ENCODE measurements around the gene LAMP2. TPM values are rescaled to one million over a fixed set of nuclear protein-coding genes. Genes with fewer than 3 reads are reported as not detected.
A peak's percentile ranks its signal among the peaks of the same experiment; 100 is the strongest.

The LAMP2 gene
- polyA plus RNA-seq, 1 donor from 2014 or later = 42.6 TPM

GRCh38 chrX:120456973-120457372 lies 12.1 kb downstream of the LAMP2 start:
- H3K27me3 ChIP-seq (ENCODE audit: insufficient read depth, low read depth, low read length) = no peaks in the 10 kb centered on the region
- no peak overlapping the region for H3K9ac ChIP-seq (ENCODE audit: low read length)
- no peaks in the 10 kb centered on the region for H3K79me2 ChIP-seq (replicated peaks; ENCODE audit: insufficient read depth, low read length)
- H3F3A ChIP-seq (ENCODE audit: insufficient read depth, low read length, poor library complexity, severe bottlenecking) = no peaks in the 10 kb centered on the region
- H2AFZ ChIP-seq (ENCODE audit: low read depth, low read length) = no peak overlapping the region
- H3K9me2 ChIP-seq (ENCODE audit: insufficient read depth, low read length) = no peaks in the 10 kb centered on the region
- H4K20me1 ChIP-seq (ENCODE audit: insufficient read depth) = no peaks in the 10 kb centered on the region
- H3K36me3 ChIP-seq (ENCODE audit: insufficient read depth, low read length) = no peaks in the 10 kb centered on the region
- no peak overlapping the region for H3K4me2 ChIP-seq (ENCODE audit: low read length)
- no peaks in the 10 kb centered on the region for H3K9me3 ChIP-seq (ENCODE audit: low read length)
- TF ChIP-seq, protein P1, sequence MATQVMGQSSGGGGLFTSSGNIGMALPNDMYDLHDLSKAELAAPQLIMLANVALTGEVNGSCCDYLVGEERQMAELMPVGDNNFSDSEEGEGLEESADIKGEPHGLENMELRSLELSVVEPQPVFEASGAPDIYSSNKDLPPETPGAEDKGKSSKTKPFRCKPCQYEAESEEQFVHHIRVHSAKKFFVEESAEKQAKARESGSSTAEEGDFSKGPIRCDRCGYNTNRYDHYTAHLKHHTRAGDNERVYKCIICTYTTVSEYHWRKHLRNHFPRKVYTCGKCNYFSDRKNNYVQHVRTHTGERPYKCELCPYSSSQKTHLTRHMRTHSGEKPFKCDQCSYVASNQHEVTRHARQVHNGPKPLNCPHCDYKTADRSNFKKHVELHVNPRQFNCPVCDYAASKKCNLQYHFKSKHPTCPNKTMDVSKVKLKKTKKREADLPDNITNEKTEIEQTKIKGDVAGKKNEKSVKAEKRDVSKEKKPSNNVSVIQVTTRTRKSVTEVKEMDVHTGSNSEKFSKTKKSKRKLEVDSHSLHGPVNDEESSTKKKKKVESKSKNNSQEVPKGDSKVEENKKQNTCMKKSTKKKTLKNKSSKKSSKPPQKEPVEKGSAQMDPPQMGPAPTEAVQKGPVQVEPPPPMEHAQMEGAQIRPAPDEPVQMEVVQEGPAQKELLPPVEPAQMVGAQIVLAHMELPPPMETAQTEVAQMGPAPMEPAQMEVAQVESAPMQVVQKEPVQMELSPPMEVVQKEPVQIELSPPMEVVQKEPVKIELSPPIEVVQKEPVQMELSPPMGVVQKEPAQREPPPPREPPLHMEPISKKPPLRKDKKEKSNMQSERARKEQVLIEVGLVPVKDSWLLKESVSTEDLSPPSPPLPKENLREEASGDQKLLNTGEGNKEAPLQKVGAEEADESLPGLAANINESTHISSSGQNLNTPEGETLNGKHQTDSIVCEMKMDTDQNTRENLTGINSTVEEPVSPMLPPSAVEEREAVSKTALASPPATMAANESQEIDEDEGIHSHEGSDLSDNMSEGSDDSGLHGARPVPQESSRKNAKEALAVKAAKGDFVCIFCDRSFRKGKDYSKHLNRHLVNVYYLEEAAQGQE (IDR thresholded peaks at IDR 0.05; ENCODE audit: borderline replicate concordance) = no peak
- no peak for TF ChIP-seq TAF1 (IDR thresholded peaks at IDR 0.05; ENCODE audit: low read depth)
- no peak overlapping the region for H3K4me3 ChIP-seq (ENCODE audit: low read length)
- no peak overlapping the region for H3K27ac ChIP-seq (ENCODE audit: low read length)

- no peak overlapping the region for H3K27ac ChIP-seq (ENCODE audit: low read length)
- H3K9me3 ChIP-seq (ENCODE audit: low read length) = no peaks in the 10 kb centered on the region
- H3K9ac ChIP-seq (ENCODE audit: low read length) = no peak overlapping the region
- H3K27me3 ChIP-seq (ENCODE audit: insufficient read depth, low read depth, low read length) = no peaks in the 10 kb centered on the region
- H3K36me3 ChIP-seq (ENCODE audit: insufficient read depth, low read length) = no peaks in the 10 kb centered on the region
- no peak for TF ChIP-seq RAD21 (conservative IDR thresholded peaks at IDR 0.05)
- no peak overlapping the region for H3K4me2 ChIP-seq (ENCODE audit: low read length)
- no peak overlapping the region for H3K4me3 ChIP-seq (ENCODE audit: low read length)
- no peaks in the 10 kb centered on the region for H4K20me1 ChIP-seq (ENCODE audit: insufficient read depth)
- H2AFZ ChIP-seq (ENCODE audit: low read depth, low read length) = no peak overlapping the region
- no peaks in the 10 kb centered on the region for H3F3A ChIP-seq (ENCODE audit: insufficient read depth, low read length, poor library complexity, severe bottlenecking)
- H3K79me2 ChIP-seq (replicated peaks; ENCODE audit: insufficient read depth, low read length) = no peaks in the 10 kb centered on the region
- H3K9me2 ChIP-seq (ENCODE audit: insufficient read depth, low read length) = no peaks in the 10 kb centered on the region
Observed at GRCh38 chrX:120453985-120454384, 15.1 kb downstream of the LAMP2 start.

DNA sequence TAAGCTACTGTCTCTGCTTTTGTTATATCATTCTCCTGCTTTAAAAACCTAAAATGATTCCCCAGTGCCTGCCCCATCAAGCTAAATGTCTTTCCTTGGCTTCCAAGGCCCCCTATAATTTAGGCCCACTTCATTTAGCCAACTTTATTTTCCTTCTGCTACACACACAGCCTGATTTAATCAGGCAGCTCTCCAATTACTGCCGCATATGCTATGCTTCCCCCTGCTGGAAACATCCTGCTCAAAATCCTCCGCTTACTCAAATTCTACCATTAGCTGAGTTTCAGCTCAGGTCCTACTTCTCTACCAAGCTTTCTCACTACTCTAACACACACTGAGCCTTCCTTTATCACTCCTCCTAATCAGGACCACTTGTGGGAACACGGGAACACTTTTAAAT lies 17.0 kb downstream of the LAMP2 start:
- no peak overlapping the region for H2AFZ ChIP-seq (ENCODE audit: low read depth, low read length)
- H3K27ac ChIP-seq (ENCODE audit: low read length) = no peak overlapping the region
- H3K27me3 ChIP-seq (ENCODE audit: insufficient read depth, low read depth, low read length) = no peaks in the 10 kb centered on the region
- H3K9ac ChIP-seq (ENCODE audit: low read length) = no peak overlapping the region
- no peak overlapping the region for H3K4me2 ChIP-seq (ENCODE audit: low read length)
- H3K36me3 ChIP-seq (ENCODE audit: insufficient read depth, low read length) = no peaks in the 10 kb centered on the region
- H3K9me3 ChIP-seq (ENCODE audit: low read length) = no peaks in the 10 kb centered on the region
- H3K79me2 ChIP-seq (replicated peaks; ENCODE audit: insufficient read depth, low read length) = no peaks in the 10 kb centered on the region
- H4K20me1 ChIP-seq (ENCODE audit: insufficient read depth) = no peaks in the 10 kb centered on the region
- no peaks in the 10 kb centered on the region for H3K9me2 ChIP-seq (ENCODE audit: insufficient read depth, low read length)
- no peak overlapping the region for H3K4me3 ChIP-seq (ENCODE audit: low read length)
- no peak for TF ChIP-seq EP300 (conservative IDR thresholded peaks at IDR 0.05; ENCODE audit: poor library complexity, severe bottlenecking)
- TF ChIP-seq, protein P1 (IDR thresholded peaks at IDR 0.05; ENCODE audit: borderline replicate concordance) = no peak
- TF ChIP-seq POLR2AphosphoS5 (IDR thresholded peaks at IDR 0.05) = no peak
- peak; percentile 78 for TF ChIP-seq SMC3 (conservative IDR thresholded peaks at IDR 0.05; ENCODE audit: poor library complexity)
- TF ChIP-seq, protein P2, sequence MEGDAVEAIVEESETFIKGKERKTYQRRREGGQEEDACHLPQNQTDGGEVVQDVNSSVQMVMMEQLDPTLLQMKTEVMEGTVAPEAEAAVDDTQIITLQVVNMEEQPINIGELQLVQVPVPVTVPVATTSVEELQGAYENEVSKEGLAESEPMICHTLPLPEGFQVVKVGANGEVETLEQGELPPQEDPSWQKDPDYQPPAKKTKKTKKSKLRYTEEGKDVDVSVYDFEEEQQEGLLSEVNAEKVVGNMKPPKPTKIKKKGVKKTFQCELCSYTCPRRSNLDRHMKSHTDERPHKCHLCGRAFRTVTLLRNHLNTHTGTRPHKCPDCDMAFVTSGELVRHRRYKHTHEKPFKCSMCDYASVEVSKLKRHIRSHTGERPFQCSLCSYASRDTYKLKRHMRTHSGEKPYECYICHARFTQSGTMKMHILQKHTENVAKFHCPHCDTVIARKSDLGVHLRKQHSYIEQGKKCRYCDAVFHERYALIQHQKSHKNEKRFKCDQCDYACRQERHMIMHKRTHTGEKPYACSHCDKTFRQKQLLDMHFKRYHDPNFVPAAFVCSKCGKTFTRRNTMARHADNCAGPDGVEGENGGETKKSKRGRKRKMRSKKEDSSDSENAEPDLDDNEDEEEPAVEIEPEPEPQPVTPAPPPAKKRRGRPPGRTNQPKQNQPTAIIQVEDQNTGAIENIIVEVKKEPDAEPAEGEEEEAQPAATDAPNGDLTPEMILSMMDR (IDR thresholded peaks at IDR 0.05; ENCODE audit: poor library complexity, severe bottlenecking) = peak; percentile 69
- peak; percentile 69 for TF ChIP-seq RAD21 (conservative IDR thresholded peaks at IDR 0.05)
- TF ChIP-seq EZH2 (IDR thresholded peaks at IDR 0.05; ENCODE audit: borderline replicate concordance, insufficient read depth, low read length, poor library complexity, severe bottlenecking) = no peak
- no peak for TF ChIP-seq MXI1 (conservative IDR thresholded peaks at IDR 0.05; ENCODE audit: poor library complexity, severe bottlenecking)
- no peak for TF ChIP-seq TAF1 (IDR thresholded peaks at IDR 0.05; ENCODE audit: low read depth)
- no peaks in the 10 kb centered on the region for H3F3A ChIP-seq (ENCODE audit: insufficient read depth, low read length, poor library complexity, severe bottlenecking)
